Effector CD4-positive, alpha-beta T cell (primary cell): Measurements from ENCODE around the gene CSNK1D.
A peak's percentile ranks its signal among the peaks of the same experiment; 100 is the strongest.

Experiments
- DNase-seq: peaks from one replicate; pipeline ENCODE4 v3.0.0-alpha.2; 2020

Gene CSNK1D

DNA sequence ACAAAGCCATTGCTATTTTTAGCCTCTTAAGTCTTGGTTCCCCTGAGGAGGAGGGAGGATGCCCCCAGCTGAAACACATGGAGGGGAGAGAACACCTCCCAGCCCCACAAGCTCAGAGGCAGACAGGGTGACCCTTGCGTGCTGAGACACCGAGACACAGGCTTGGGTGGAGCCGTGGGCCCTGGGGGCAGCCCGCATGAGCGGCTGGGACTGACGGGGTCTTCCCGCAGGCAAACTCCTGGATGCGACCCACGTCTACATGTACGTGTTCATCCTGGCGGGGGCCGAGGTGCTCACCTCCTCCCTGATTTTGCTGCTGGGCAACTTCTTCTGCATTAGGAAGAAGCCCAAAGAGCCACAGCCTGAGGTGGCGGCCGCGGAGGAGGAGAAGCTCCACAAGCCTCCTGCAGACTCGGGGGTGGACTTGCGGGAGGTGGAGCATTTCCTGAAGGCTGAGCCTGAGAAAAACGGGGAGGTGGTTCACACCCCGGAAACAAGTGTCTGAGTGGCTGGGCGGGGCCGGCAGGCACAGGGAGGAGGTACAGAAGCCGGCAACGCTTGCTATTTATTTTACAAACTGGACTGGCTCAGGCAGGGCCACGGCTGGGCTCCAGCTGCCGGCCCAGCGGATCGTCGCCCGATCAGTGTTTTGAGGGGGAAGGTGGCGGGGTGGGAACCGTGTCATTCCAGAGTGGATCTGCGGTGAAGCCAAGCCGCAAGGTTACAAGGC lies 34.9 kb downstream of the CSNK1D start:
- DNase-seq: peak; percentile 67

GRCh38 chr17:82237746-82238471 lies 35.6 kb downstream of the CSNK1D start:
- no peak for DNase-seq

- DNase-seq: no peak
These were observed 36.3 kb downstream of the CSNK1D start for GRCh38 chr17:82237083-82237745.

- peak; percentile 51 for DNase-seq
These were observed 37.1 kb downstream of the CSNK1D start for GRCh38 chr17:82236142-82236971.

- DNase-seq: no peak
These were observed 37.7 kb downstream of the CSNK1D start for GRCh38 chr17:82235775-82236141.

GRCh38 chr17:82235056-82235774 lies 38.3 kb downstream of the CSNK1D start:
- DNase-seq: no peak

- no peak for DNase-seq
These were observed 39.1 kb downstream of the CSNK1D start for GRCh38 chr17:82234211-82235055.

- no peak for DNase-seq
These were observed 40.4 kb downstream of the CSNK1D start for GRCh38 chr17:82232876-82233785.

- no peak for DNase-seq
These were observed 41.1 kb downstream of the CSNK1D start for GRCh38 chr17:82232322-82232820.

DNA sequence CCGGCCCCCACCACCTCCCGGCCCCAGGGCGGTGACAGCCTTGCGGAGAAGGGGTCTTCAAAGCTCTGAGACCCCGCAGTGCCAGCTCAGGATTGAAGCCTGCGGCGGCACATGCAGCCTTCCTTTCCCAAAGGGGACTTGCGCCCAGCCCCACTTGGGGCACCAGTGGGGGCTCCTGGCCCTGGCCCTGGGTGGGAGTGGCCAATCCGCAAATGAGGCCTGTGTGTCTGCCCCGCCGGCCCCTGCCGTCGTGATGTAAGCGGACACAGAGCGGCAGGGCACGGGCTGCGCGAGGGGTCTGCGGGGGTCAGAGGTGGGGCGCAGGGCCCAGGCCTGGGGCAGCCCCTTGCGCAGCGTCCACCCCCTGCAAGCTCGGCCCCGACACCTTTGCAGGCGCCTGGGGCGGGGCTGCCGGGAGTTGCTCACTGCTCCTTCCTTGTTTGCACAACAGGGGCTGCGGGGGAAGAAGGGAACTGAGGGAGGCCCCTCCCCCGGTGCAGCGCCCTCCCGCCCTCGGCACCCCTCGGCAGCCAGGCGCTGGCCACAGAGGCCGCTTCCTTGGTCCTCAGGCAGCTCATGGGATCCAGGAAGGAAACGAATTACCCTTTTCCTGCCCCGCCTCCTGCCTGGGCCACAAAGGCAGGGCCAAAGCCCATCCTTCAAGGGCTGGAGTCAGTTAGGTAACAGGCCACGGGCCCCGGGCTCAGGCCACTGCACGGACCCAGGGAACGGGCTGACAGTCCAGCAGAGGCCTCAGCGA lies 41.8 kb downstream of the CSNK1D start:
- DNase-seq: no peak

- DNase-seq: no peak
These were observed 42.3 kb downstream of the CSNK1D start for GRCh38 chr17:82231312-82231561.

DNA sequence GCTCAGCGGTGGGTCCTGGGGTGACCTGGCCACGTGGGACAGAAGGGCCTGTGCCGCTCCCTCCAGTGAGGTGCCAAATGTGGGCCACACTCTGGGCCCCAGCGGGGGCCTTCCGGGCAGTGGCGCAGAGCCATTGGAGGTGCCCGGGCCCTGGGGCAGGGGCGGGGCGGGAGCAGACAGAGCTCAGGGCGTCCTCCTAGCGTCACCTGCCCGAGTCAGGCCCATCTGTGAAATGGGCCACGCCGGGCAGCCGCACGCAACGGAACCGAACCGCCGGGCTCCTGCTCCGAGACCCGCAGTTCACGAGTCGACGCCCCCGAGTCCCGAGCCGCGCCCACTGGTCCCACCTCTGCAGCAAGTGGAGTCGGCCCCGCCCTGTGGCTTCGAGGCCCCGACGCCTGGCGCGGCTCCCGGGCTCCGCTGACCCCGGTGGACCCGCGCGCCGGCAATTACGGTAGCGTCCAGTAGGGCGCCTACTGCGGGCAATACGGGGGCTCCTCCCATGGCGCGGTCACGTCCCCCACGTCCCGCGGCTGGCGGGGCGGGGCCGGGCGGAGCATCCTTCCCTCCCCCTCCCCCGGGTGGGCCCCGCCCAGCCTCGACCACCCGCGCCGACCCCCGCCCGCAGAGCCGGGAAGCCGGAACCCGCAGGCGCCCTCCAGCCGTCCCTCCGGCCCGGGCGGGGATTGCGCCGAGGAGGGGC lies 42.7 kb downstream of the CSNK1D start:
- DNase-seq: peak; percentile 43

DNA sequence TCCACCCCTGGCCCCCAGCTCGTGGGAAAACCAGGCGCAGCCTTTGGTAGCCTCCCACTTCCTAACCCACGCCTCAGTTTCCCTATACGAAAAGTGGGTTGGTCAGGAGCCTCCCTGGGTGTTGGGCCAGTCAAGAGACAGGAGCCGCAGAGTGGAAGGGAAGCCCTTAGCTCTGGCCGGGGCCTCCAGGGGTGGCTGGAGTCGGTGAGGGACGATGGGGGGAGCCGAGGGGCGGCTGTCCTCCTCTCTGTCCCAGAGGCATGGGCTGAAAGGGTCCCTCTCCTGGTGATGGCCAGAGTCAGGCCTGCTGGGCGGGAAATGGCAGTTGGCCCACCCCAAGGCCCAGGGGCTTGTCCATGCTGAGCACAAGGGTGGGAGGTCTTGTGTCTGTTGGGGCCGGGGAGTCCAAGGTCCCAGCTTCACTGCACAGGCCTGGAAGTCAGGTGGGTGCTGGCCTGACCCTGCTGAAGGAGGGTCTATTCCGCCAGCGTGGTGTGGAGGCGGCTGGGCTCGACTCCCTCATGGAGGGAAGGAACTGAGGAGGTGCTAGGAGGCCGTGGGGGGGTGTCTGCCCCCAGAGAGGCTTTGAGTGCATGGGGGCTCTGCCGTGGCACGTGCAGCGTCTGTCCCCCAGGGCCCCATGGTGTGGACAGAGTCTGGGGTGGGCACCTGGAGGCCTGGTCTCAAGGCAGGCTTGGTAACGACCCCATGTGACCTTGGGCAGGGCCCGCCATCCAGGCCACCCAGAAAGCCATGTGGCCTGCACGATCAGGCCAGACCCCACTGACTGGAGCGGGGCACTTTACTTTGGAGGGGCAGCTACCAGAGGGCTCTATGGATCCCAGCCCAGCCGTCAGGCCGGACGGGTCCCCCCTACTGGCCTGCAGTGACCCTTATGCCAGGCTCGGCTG lies 43.5 kb downstream of the CSNK1D start:
- DNase-seq: no peak

GRCh38 chr17:82228842-82229697 lies 44.4 kb downstream of the CSNK1D start, which contains the start of gene SLC16A3:
SLC16A3 (plus strand) TSS chr17:82229042; CDS start chr17:82236009, 6,967 bp downstream.
- peak; percentile 51 for DNase-seq

GRCh38 chr17:82228278-82228841 lies 45.1 kb downstream of the CSNK1D start:
- DNase-seq: peak; percentile 36

DNA sequence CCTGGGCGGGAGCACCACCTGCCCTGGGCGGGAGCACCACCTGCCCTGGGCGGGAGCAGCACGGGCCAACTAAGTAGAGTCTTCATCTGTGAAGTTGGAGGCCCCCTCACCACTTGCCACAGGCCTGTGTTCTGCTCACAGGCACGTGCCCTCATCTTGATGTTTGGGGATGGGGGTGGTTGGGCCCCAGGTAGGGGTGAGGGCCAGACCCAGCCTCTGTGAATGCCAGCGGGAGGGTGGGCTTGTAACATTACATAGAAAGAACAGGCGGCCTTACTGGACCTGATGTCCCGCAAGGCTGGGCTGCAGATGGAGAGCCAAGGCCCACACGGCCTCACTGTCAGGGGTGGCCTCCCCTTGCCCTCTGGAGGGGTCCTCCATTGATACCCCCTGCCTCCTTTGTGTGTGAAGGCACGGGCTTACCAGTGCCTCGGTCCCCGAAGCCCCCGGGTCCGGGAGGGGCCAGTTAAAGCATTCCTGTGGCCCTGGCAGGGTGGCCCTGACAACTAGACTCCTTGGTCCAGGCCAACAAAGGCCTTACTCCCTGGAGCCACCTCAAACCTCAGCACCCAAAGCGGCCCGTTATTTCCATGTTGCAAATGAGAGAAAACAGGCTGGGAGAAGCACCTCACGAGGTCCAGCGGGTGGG lies 45.7 kb downstream of the CSNK1D start:
- no peak for DNase-seq
